ENCODE data around the gene DBP. TPM values are rescaled to one million over a fixed set of nuclear protein-coding genes. Genes with fewer than 3 reads are reported as not detected.
A peak's percentile ranks its signal among the peaks of the same experiment; 100 is the strongest.
"Not testable (repeated sequence)": the region's sequence is repeated elsewhere in the genome, so short reads cannot be mapped to it uniquely, and the experiment has no call there.

The DBP gene
- total RNA-seq, 1 experiment from 2014 or later, result 12.0 TPM

DNA sequence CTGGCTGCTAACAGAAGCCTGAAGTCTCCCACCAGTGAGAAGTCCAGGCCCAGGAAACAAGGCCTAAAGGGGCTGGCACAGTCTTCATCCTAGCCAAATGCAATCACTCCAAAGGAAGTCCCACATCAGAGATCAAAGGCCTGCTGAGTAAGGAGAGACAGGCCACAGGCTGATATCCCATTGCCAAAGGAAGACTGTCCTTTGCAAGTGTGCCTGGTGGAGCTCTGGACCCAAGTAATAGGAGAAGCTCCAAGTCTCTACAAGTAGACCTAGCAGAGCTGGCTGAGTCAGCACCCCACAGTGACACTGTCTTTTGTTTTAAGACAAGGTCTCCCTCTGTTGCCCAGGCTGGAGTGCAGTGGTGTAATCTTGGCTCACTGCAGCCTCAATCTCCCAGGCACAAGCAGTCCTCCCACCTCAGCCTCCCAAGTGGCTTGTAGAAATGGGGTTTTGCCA, 4.5 kb downstream of the DBP start:
- Mint-ChIP-seq H3K4me3 (no peak overlapping the region), H3K4me1 (peaks cover 35% of the 10 kb centered on the region), H3K9me3 (no peaks in the 10 kb centered on the region), H3K36me3 (no peaks in the 10 kb centered on the region), H3K27ac (no peak overlapping the region), H3K27me3 (ENCODE audit: low read depth) (peaks cover 8% of the 10 kb centered on the region)
- no peak for DNase-seq (ENCODE audit: low spot score)
- ChIA-PET CTCF (interaction anchor here (2.3 kb wide), 1 partner anchor 13 kb away, joined by 8 read pairs; the partner anchor contains the start of gene CA11), POLR2A (no interaction called here)
- TF ChIP-seq TP53 (CRISPR knock-in tag; IDR thresholded peaks at IDR 0.05) (no peak), NFYB (CRISPR knock-in tag; conservative IDR thresholded peaks at IDR 0.05; ENCODE audit: low read depth) (no peak), JUN (CRISPR knock-in tag; IDR thresholded peaks at IDR 0.05) (no peak), ZNF423 (CRISPR knock-in tag; IDR thresholded peaks at IDR 0.05) (no peak), PRRX2 (CRISPR knock-in tag; IDR thresholded peaks at IDR 0.05) (no peak), TEAD1 (CRISPR knock-in tag; IDR thresholded peaks at IDR 0.05) (no peak), ZNF396 (CRISPR knock-in tag; IDR thresholded peaks at IDR 0.05; ENCODE audit: borderline replicate concordance) (no peak), SOX15 (CRISPR knock-in tag; IDR thresholded peaks at IDR 0.05) (no peak), NR1H2 (CRISPR knock-in tag; IDR thresholded peaks at IDR 0.05) (no peak), RORB (CRISPR knock-in tag; IDR thresholded peaks at IDR 0.05) (no peak)
- TF ChIP-seq, protein P1, sequence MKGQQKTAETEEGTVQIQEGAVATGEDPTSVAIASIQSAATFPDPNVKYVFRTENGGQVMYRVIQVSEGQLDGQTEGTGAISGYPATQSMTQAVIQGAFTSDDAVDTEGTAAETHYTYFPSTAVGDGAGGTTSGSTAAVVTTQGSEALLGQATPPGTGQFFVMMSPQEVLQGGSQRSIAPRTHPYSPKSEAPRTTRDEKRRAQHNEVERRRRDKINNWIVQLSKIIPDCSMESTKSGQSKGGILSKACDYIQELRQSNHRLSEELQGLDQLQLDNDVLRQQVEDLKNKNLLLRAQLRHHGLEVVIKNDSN (CRISPR knock-in tag; IDR thresholded peaks at IDR 0.05), result no peak
- TF ChIP-seq, protein P2, sequence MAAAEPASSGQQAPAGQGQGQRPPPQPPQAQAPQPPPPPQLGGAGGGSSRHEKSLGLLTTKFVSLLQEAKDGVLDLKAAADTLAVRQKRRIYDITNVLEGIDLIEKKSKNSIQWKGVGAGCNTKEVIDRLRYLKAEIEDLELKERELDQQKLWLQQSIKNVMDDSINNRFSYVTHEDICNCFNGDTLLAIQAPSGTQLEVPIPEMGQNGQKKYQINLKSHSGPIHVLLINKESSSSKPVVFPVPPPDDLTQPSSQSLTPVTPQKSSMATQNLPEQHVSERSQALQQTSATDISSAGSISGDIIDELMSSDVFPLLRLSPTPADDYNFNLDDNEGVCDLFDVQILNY (CRISPR knock-in tag; IDR thresholded peaks at IDR 0.05), result no peak
- TF ChIP-seq, protein P3, sequence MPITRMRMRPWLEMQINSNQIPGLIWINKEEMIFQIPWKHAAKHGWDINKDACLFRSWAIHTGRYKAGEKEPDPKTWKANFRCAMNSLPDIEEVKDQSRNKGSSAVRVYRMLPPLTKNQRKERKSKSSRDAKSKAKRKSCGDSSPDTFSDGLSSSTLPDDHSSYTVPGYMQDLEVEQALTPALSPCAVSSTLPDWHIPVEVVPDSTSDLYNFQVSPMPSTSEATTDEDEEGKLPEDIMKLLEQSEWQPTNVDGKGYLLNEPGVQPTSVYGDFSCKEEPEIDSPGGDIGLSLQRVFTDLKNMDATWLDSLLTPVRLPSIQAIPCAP (CRISPR knock-in tag; IDR thresholded peaks at IDR 0.05), result no peak
- TF ChIP-seq, protein P4, sequence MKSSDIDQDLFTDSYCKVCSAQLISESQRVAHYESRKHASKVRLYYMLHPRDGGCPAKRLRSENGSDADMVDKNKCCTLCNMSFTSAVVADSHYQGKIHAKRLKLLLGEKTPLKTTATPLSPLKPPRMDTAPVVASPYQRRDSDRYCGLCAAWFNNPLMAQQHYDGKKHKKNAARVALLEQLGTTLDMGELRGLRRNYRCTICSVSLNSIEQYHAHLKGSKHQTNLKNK (CRISPR knock-in tag; IDR thresholded peaks at IDR 0.05), result no peak
- TF ChIP-seq, protein P5, sequence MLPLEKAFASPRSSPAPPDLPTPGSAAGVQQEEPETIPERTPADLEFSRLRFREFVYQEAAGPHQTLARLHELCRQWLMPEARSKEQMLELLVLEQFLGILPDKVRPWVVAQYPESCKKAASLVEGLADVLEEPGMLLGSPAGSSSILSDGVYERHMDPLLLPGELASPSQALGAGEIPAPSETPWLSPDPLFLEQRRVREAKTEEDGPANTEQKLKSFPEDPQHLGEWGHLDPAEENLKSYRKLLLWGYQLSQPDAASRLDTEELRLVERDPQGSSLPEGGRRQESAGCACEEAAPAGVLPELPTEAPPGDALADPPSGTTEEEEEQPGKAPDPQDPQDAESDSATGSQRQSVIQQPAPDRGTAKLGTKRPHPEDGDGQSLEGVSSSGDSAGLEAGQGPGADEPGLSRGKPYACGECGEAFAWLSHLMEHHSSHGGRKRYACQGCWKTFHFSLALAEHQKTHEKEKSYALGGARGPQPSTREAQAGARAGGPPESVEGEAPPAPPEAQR (CRISPR knock-in tag; IDR thresholded peaks at IDR 0.05), result no peak
- TF ChIP-seq, protein P6, sequence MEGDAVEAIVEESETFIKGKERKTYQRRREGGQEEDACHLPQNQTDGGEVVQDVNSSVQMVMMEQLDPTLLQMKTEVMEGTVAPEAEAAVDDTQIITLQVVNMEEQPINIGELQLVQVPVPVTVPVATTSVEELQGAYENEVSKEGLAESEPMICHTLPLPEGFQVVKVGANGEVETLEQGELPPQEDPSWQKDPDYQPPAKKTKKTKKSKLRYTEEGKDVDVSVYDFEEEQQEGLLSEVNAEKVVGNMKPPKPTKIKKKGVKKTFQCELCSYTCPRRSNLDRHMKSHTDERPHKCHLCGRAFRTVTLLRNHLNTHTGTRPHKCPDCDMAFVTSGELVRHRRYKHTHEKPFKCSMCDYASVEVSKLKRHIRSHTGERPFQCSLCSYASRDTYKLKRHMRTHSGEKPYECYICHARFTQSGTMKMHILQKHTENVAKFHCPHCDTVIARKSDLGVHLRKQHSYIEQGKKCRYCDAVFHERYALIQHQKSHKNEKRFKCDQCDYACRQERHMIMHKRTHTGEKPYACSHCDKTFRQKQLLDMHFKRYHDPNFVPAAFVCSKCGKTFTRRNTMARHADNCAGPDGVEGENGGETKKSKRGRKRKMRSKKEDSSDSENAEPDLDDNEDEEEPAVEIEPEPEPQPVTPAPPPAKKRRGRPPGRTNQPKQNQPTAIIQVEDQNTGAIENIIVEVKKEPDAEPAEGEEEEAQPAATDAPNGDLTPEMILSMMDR (IDR thresholded peaks at IDR 0.05), result no peak
- TF ChIP-seq, protein P7, sequence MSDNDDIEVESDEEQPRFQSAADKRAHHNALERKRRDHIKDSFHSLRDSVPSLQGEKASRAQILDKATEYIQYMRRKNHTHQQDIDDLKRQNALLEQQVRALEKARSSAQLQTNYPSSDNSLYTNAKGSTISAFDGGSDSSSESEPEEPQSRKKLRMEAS (CRISPR knock-in tag; IDR thresholded peaks at IDR 0.05), result no peak
- no peak for ATAC-seq

DNA sequence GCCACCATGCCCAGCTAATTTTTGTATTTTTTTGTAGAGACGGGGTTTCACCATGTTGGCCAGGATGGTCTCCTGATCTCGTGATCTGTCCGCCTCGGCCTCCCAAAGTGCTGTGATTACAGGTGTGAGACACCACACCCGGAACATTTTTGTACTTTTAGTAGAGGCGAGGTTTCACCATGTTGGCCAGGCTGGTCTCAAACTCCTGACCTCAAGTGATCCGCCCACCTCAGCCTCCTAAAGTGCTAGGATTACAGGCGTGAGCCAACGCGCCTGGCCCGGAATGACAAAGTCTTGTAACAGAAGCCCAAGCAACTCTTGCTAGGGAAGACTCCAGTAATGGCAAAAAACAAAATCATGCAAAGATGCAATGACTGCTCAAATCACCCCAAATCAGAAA, 4.9 kb downstream of the DBP start:
- POLR2A ChIA-PET, H3K27ac Mint-ChIP-seq: not testable (repeated sequence)
- CTCF ChIA-PET, result interaction anchor here (1.1 to 2.3 kb wide), 2 partner anchors 13 to 44 kb away, joined by 4 to 8 read pairs; partner anchors contain the start of gene CA11

More for the DNA sequence above, 4.9 kb downstream of the DBP start:
- H3K9me3 Mint-ChIP-seq; H3K27me3 Mint-ChIP-seq (ENCODE audit: low read depth); H3K36me3 Mint-ChIP-seq; DNase-seq (ENCODE audit: low spot score); ATAC-seq: not testable (repeated sequence)
- Mint-ChIP-seq H3K4me1 (peaks cover 34% of the 10 kb centered on the region), H3K4me3 (0 out of 2 replicates have a peak overlapping the region, but pooled peaks have one; percentile 14)

Measured in WTC11 (cell line).